ENCODE results near the gene TRAM2. TPM values are rescaled to one million over a fixed set of nuclear protein-coding genes. Genes with fewer than 3 reads are reported as not detected.

Gene TRAM2
- total and polyA plus RNA-seq, 2 of the 13 experiments (the other 11 are each of a cell fraction or from before 2014, with no cell fraction given) = 49.1 to 72.5 TPM

DNA sequence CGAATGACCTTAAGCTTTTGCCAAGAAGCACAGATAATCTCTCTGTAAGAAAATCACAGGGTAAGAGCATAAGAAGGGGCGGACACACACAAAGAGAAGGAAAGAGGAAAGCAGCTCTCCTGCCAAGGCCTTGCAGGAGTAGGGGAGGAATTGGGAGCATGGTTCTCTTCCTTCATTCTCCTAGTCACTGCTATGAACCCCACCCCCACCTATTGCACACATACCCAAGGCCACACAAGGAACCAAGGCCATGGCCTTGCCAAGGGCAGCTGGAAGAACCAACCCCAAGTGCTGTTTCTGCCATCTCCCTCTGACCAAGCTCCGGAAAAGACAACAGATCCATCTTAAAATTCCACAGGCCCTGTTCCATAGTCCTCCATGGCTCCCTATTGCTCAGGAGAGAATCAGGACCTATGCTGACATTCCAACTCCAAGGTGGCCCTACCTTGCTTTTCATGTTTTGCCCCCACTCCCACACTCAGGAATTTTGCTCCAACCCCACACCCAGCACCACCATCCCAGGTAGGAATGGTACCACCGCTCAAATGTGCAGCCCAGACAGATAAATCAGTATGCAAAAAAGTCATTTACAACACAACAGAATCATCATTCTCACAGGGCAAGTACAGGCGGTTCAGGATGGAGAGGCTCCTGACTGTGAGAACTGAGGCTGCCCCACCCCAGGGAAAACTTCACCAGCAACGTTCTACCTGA lies 31.3 kb downstream of the TRAM2 start (continued):
- TF ChIP-seq ZNF263 (CRISPR knock-in tag; IDR thresholded peaks at IDR 0.05) (no peak), SRSF1 (optimal IDR thresholded peaks at IDR 0.05; ENCODE audit: low read depth, low read length) (no peak), ZSCAN22 (CRISPR knock-in tag; IDR thresholded peaks at IDR 0.05) (no peak), ZNF629 (CRISPR knock-in tag; conservative IDR thresholded peaks at IDR 0.05) (no peak), PATZ1 (CRISPR knock-in tag; IDR thresholded peaks at IDR 0.05) (peak; percentile 1; the same call in 1 of the 2 replicates), KLF11 (CRISPR knock-in tag; IDR thresholded peaks at IDR 0.05) (no peak), PRMT3 (CRISPR knock-in tag; IDR thresholded peaks at IDR 0.05; ENCODE audit: borderline replicate concordance, low read depth) (no peak), KDM5B (CRISPR knock-in tag; IDR thresholded peaks at IDR 0.05; ENCODE audit: borderline replicate concordance) (peak; percentile 61; the same call in 1 of the 2 replicates), XBP1 (CRISPR knock-in tag; IDR thresholded peaks at IDR 0.05) (no peak), CEBPB (IDR thresholded peaks at IDR 0.05; ENCODE audit: borderline replicate concordance, low read depth, low read length) (peak; percentile 17; the same call in 1 of the 2 replicates), HNRNPL (IDR thresholded peaks at IDR 0.05; ENCODE audit: low read depth, low read length) (no peak), STAT5B (CRISPR knock-in tag; IDR thresholded peaks at IDR 0.05) (no peak), ZNF781 (CRISPR knock-in tag; IDR thresholded peaks at IDR 0.05; ENCODE audit: borderline replicate concordance, not compliant biosample characterization) (no peak), SETDB1 (CRISPR knock-in tag; IDR thresholded peaks at IDR 0.05; ENCODE audit: borderline replicate concordance) (no peak), ZNF547 (CRISPR knock-in tag; IDR thresholded peaks at IDR 0.05) (no peak)
- TF ChIP-seq, protein P1, sequence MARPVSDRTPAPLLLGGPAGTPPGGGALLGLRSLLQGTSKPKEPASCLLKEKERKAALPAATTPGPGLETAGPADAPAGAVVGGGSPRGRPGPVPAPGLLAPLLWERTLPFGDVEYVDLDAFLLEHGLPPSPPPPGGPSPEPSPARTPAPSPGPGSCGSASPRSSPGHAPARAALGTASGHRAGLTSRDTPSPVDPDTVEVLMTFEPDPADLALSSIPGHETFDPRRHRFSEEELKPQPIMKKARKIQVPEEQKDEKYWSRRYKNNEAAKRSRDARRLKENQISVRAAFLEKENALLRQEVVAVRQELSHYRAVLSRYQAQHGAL (CRISPR knock-in tag; IDR thresholded peaks at IDR 0.05; ENCODE audit: not compliant biosample characterization) = no peak
- TF ChIP-seq, protein P2, sequence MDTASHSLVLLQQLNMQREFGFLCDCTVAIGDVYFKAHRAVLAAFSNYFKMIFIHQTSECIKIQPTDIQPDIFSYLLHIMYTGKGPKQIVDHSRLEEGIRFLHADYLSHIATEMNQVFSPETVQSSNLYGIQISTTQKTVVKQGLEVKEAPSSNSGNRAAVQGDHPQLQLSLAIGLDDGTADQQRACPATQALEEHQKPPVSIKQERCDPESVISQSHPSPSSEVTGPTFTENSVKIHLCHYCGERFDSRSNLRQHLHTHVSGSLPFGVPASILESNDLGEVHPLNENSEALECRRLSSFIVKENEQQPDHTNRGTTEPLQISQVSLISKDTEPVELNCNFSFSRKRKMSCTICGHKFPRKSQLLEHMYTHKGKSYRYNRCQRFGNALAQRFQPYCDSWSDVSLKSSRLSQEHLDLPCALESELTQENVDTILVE (CRISPR knock-in tag; IDR thresholded peaks at IDR 0.05) = no peak
- TF ChIP-seq, protein P3, sequence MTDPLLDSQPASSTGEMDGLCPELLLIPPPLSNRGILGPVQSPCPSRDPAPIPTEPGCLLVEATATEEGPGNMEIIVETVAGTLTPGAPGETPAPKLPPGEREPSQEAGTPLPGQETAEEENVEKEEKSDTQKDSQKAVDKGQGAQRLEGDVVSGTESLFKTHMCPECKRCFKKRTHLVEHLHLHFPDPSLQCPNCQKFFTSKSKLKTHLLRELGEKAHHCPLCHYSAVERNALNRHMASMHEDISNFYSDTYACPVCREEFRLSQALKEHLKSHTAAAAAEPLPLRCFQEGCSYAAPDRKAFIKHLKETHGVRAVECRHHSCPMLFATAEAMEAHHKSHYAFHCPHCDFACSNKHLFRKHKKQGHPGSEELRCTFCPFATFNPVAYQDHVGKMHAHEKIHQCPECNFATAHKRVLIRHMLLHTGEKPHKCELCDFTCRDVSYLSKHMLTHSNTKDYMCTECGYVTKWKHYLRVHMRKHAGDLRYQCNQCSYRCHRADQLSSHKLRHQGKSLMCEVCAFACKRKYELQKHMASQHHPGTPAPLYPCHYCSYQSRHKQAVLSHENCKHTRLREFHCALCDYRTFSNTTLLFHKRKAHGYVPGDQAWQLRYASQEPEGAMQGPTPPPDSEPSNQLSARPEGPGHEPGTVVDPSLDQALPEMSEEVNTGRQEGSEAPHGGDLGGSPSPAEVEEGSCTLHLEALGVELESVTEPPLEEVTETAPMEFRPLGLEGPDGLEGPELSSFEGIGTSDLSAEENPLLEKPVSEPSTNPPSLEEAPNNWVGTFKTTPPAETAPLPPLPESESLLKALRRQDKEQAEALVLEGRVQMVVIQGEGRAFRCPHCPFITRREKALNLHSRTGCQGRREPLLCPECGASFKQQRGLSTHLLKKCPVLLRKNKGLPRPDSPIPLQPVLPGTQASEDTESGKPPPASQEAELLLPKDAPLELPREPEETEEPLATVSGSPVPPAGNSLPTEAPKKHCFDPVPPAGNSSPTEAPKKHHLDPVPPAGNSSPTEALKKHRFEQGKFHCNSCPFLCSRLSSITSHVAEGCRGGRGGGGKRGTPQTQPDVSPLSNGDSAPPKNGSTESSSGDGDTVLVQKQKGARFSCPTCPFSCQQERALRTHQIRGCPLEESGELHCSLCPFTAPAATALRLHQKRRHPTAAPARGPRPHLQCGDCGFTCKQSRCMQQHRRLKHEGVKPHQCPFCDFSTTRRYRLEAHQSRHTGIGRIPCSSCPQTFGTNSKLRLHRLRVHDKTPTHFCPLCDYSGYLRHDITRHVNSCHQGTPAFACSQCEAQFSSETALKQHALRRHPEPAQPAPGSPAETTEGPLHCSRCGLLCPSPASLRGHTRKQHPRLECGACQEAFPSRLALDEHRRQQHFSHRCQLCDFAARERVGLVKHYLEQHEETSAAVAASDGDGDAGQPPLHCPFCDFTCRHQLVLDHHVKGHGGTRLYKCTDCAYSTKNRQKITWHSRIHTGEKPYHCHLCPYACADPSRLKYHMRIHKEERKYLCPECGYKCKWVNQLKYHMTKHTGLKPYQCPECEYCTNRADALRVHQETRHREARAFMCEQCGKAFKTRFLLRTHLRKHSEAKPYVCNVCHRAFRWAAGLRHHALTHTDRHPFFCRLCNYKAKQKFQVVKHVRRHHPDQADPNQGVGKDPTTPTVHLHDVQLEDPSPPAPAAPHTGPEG (CRISPR knock-in tag; IDR thresholded peaks at IDR 0.05) = no peak; the same call in 1 of the 2 replicates

Data from HepG2 (cell line).